T-helper 1 cell treated with Interleukin-12 subunit alpha and Interleukin-12 subunit beta and Interleukin-4 antibody, amounts not matched to agents 30 ng/mL and 1 ng/mL, for 36 hours (primary cell): ENCODE measurements around the gene UGP2. TPM values are rescaled to one million over a fixed set of nuclear protein-coding genes. Genes with fewer than 3 reads are reported as not detected.

ENCODE experiments used
- intact Hi-C: fragments of 100-400 bp; cut with micrococcal nuclease; formaldehyde crosslinking; loops from one replicate; pipeline ENCODE4 v1.15.1; 2024
- total RNA-seq: library from RNA; stranded (reverse); gene quantifications from 2 replicates; pipeline ENCODE4 v1.2.3, GENCODE V29; 2022

The UGP2 gene
- total RNA-seq, 1 donor from 2014 or later: 111 TPM

- intact Hi-C loops: loop anchor here (1.0 kb wide), 1 partner anchor 9 kb away; no protein-coding TSS in a partner anchor
Observed at GRCh38 chr2:63862806-63863205, 21.1 kb downstream of the UGP2 start.

GRCh38 chr2:63863707-63864106 is 22.0 kb downstream of the UGP2 start:
- intact Hi-C loops: loop anchor here (1.0 kb wide), 1 partner anchor 9 kb away; no protein-coding TSS in a partner anchor

- intact Hi-C loops: loop anchor here (5.0 kb wide), 1 partner anchor 33 kb away; no protein-coding TSS in a partner anchor
Observed at GRCh38 chr2:63865159-63865799, 23.6 kb downstream of the UGP2 start.

GRCh38 chr2:63866009-63866709 is 24.5 kb downstream of the UGP2 start:
- intact Hi-C loops: loop anchor here (5.0 kb wide), 1 partner anchor 34 kb away; no protein-coding TSS in a partner anchor

GRCh38 chr2:63870679-63871078 is 29.0 kb downstream of the UGP2 start:
- intact Hi-C loops: no loop called here

GRCh38 chr2:63871864-63872263 is 30.2 kb downstream of the UGP2 start:
- intact Hi-C loops: no loop called here

GRCh38 chr2:63872571-63873328 is 31.1 kb downstream of the UGP2 start:
- intact Hi-C loops: no loop called here

- intact Hi-C loops: no loop called here
Observed at GRCh38 chr2:63874204-63875130, 32.8 kb downstream of the UGP2 start.

GRCh38 chr2:63875131-63875527 is 33.4 kb downstream of the UGP2 start:
- intact Hi-C loops: no loop called here

GRCh38 chr2:63875559-63876245 is 34.0 kb downstream of the UGP2 start:
- intact Hi-C loops: no loop called here

- intact Hi-C loops: no loop called here
Observed at GRCh38 chr2:63876311-63876710, 34.6 kb downstream of the UGP2 start.

GRCh38 chr2:63878486-63878885 is 36.8 kb downstream of the UGP2 start:
- intact Hi-C loops: no loop called here

- intact Hi-C loops: loop anchor here (10.0 kb wide), 2 partner anchors 445 to 605 kb away; no protein-coding TSS in a partner anchor
Observed at GRCh38 chr2:63879876-63880433, 38.3 kb downstream of the UGP2 start.

GRCh38 chr2:63880625-63881024 is 38.9 kb downstream of the UGP2 start:
- intact Hi-C loops: loop anchor here (10.0 kb wide), 2 partner anchors 444 to 604 kb away; no protein-coding TSS in a partner anchor

- intact Hi-C loops: loop anchor here (10.0 kb wide), 2 partner anchors 444 to 604 kb away; no protein-coding TSS in a partner anchor
Observed at GRCh38 chr2:63881205-63881604, 39.5 kb downstream of the UGP2 start.

GRCh38 chr2:63882395-63883105 is 40.9 kb downstream of the UGP2 start:
- intact Hi-C loops: loop anchor here (10.0 kb wide), 2 partner anchors 442 to 602 kb away; no protein-coding TSS in a partner anchor

GRCh38 chr2:63886445-63886844 is 44.7 kb downstream of the UGP2 start:
- intact Hi-C loops: loop anchor here (10.0 kb wide), 2 partner anchors 438 to 598 kb away; no protein-coding TSS in a partner anchor

GRCh38 chr2:63888053-63888452 is 46.4 kb downstream of the UGP2 start:
- intact Hi-C loops: loop anchor here (1.0 to 10.0 kb wide), 4 partner anchors 27 to 597 kb away; no protein-coding TSS in a partner anchor
